ENCODE data around the gene GFPT2.

GFPT2 gene

DNA sequence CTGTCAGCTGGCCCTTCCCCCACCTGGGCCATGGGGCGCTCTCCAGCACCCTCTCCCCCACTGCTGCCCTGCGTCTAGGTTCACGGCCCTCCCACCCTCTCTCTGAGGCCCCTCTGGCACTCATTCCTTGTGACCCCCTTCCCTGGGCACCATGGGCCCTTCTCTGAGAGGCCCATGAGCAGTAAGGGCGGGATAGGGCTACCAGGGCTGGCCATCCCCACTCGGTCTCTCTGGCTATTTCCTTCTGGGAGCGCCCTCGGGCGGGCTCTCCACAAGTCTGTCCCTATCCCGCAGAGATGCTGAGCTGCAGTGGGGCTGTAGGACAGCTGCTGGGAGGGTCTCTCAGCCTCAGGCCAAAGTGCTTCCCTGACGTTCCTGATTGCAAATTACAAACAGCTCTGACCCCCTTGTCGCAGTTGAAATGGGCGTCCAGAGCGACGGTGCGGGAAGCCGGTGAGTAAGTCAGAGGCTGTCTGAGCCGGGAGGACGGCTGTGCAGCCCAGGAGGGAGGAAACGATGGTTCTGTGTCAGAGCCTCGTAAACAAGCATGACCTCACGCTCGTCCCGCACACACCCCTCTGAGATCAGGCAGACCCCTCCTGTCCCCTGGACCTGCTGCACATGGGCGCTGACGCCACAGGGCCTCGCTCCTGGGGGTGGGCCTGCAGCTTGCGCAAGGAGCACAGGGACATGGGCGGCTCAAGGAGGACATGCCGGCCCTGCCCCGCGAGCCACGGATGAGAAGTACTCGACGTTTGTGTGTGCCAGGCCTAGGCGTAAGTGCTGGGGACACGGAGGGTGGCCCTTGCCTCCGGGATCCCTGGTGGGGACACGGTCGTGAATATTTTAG is 36.3 kb upstream of the GFPT2 start:
- Histone ChIP-seq H3K4me3 (ENCODE audit: low read length) (no peak overlapping the region), H3K36me3 (ENCODE audit: control insufficient read depth, low read depth, low read length) (no peaks in the 10 kb centered on the region), H3K27me3 (ENCODE audit: control insufficient read depth, insufficient read depth, low read length) (no peaks in the 10 kb centered on the region), H3K9me3 (ENCODE audit: control insufficient read depth, low read depth, low read length) (no peaks in the 10 kb centered on the region), H3K27ac (ENCODE audit: low read length) (no peak overlapping the region), H3K9ac (ENCODE audit: low read length) (no peak overlapping the region), H3K4me1 (ENCODE audit: control insufficient read depth, low read depth, low read length) (peaks cover 9% of the 10 kb centered on the region)

DNA sequence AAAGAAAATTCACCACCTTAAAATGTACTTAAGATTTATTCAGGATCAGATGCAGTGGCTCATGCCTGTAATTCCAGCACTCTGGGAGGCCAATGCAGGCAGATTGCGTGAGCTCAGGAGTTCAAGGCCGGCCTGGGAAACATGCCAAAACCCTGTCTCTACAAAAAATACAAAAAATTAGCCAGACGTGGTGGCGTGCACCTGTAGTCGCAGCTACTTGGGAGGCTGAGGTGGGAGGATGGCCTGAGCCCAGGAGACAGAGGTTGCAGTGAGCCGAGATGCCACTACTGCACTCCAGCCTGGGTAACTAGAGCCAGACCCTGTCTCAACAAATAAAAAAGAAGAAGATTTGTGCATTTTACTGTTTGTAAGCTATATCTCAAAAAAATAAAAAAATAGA is 34.7 kb upstream of the GFPT2 start:
- no peak overlapping the region for H3K4me3 ChIP-seq (ENCODE audit: low read length)

DNA sequence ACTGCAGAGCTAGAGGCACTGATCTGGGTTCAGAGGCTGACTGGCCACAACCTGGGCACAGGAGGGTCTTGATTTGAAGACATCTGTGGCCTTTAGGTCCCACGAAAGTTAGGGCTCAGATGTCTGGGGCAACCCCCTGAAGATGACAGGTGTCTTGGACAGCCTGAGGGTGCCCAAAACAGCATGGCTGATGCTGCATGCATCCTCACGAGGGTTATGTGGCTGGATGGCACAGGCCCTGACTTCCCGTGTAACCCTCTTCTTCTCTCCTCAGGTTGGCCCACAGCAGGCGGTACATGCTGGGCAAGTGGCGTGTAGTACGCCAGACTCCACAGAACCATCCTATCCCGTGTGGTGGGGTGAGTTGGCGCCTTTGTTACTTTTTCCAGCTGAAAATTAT is 29.8 kb upstream of the GFPT2 start:
- no peak overlapping the region for H3K9ac ChIP-seq (ENCODE audit: low read length)
- H3K9me3 ChIP-seq (ENCODE audit: control insufficient read depth, low read depth, low read length), result no peaks in the 10 kb centered on the region
- H3K4me3 ChIP-seq (ENCODE audit: low read length), result no peak overlapping the region
- H3K27ac ChIP-seq (ENCODE audit: low read length), result no peak overlapping the region
- H3K36me3 ChIP-seq (ENCODE audit: control insufficient read depth, low read depth, low read length), result no peaks in the 10 kb centered on the region
- no peaks in the 10 kb centered on the region for H3K4me1 ChIP-seq (ENCODE audit: control insufficient read depth, low read depth, low read length)
- H3K27me3 ChIP-seq (ENCODE audit: control insufficient read depth, insufficient read depth, low read length), result no peaks in the 10 kb centered on the region

More for the DNA sequence above, 34.7 kb upstream of the GFPT2 start:
- Histone ChIP-seq H3K9me3 (ENCODE audit: control insufficient read depth, low read depth, low read length) (no peaks in the 10 kb centered on the region), H3K27ac (ENCODE audit: low read length) (no peak overlapping the region), H3K36me3 (ENCODE audit: control insufficient read depth, low read depth, low read length) (no peaks in the 10 kb centered on the region), H3K9ac (ENCODE audit: low read length) (no peak overlapping the region), H3K27me3 (ENCODE audit: control insufficient read depth, insufficient read depth, low read length) (no peaks in the 10 kb centered on the region), H3K4me1 (ENCODE audit: control insufficient read depth, low read depth, low read length) (peaks cover 9% of the 10 kb centered on the region)

DNA sequence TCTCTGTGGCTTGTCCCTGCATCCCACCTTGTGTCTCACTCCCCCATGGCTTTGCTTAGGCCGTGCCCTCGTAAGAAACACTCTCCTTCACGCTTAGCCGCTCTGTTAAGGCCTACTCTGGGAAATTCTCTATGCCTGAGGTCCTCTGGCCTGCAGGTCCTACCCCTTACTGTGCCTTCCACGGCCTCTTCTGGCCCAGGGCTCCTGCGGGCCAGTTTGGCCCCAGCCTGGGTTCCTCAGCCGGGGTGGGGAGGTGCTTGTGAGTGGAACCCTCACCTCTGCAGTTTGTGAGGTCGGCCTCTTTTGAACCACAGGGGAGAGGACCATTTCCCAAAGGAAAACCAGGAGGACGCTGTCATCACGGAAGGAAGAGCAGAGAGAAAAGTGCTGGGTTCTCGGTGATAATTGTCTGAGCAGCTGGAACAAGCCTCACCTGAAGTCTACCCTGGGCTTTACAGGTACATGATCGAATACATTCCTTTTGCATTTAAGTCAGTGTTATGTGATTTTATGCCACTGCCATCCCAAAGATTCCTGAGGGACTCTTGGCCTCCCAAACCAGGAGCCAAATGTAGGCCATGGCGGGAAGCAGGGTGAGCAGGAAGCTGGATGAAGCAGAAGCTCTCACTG is 28.8 kb upstream of the GFPT2 start:
- H3K9ac ChIP-seq (ENCODE audit: low read length), result no peak overlapping the region
- no peak overlapping the region for H3K27ac ChIP-seq (ENCODE audit: low read length)
- H3K36me3 ChIP-seq (ENCODE audit: control insufficient read depth, low read depth, low read length), result no peaks in the 10 kb centered on the region
- H3K27me3 ChIP-seq (ENCODE audit: control insufficient read depth, insufficient read depth, low read length), result no peaks in the 10 kb centered on the region
- H3K4me3 ChIP-seq (ENCODE audit: low read length), result no peak overlapping the region
- H3K9me3 ChIP-seq (ENCODE audit: control insufficient read depth, low read depth, low read length), result no peaks in the 10 kb centered on the region
- no peaks in the 10 kb centered on the region for H3K4me1 ChIP-seq (ENCODE audit: control insufficient read depth, low read depth, low read length)

DNA sequence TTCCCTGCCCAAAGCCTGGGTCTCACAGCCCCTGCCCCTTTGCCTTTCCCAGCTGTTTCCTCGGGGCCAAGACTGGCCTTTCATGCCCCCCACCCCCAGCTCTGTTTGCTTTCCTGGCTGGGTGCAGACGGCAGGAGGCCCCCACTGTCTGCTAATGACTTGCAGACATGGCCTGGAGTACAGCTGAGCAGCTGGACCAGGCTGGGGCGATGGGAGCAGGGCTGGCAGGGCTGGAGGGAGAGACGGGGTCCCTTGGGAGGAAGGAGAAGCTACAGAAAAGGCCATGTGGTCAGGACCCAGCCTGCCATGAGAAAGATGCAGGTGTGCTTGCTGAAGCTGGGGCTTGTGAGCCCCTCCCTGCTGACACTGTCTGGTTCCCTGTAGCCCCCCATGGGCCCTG is 28.3 kb upstream of the GFPT2 start:
- H3K4me3 ChIP-seq (ENCODE audit: low read length), result no peak overlapping the region
- no peaks in the 10 kb centered on the region for H3K4me1 ChIP-seq (ENCODE audit: control insufficient read depth, low read depth, low read length)
- no peaks in the 10 kb centered on the region for H3K27me3 ChIP-seq (ENCODE audit: control insufficient read depth, insufficient read depth, low read length)
- no peaks in the 10 kb centered on the region for H3K9me3 ChIP-seq (ENCODE audit: control insufficient read depth, low read depth, low read length)
- H3K27ac ChIP-seq (ENCODE audit: low read length), result no peak overlapping the region
- no peak overlapping the region for H3K9ac ChIP-seq (ENCODE audit: low read length)
- no peaks in the 10 kb centered on the region for H3K36me3 ChIP-seq (ENCODE audit: control insufficient read depth, low read depth, low read length)

DNA sequence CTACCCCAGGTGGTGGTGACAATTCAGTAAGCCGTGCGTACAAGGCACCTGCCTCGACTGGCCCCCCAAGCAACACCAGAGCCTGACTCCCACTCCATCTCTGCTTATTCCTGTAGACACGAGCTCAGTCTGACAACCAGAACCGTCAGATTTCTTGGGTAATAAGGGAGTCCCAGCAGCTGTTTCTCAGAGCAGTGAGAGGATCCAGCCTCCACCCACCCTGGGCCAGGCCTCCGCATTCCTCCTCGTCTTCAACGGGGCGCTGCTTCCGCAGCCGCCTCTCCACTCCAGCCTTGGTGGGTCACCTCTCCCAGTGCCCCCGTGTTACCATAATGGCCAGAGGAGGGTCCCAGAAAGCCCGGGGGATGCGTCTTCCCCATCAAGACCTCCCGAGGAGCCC is 27.7 kb upstream of the GFPT2 start:
- H3K27ac ChIP-seq (ENCODE audit: low read length), result no peak overlapping the region
- H3K4me3 ChIP-seq (ENCODE audit: low read length), result no peak overlapping the region
- no peaks in the 10 kb centered on the region for H3K9me3 ChIP-seq (ENCODE audit: control insufficient read depth, low read depth, low read length)
- no peak overlapping the region for H3K9ac ChIP-seq (ENCODE audit: low read length)
- no peaks in the 10 kb centered on the region for H3K36me3 ChIP-seq (ENCODE audit: control insufficient read depth, low read depth, low read length)
- H3K27me3 ChIP-seq (ENCODE audit: control insufficient read depth, insufficient read depth, low read length), result no peaks in the 10 kb centered on the region
- H3K4me1 ChIP-seq (ENCODE audit: control insufficient read depth, low read depth, low read length), result no peaks in the 10 kb centered on the region

DNA sequence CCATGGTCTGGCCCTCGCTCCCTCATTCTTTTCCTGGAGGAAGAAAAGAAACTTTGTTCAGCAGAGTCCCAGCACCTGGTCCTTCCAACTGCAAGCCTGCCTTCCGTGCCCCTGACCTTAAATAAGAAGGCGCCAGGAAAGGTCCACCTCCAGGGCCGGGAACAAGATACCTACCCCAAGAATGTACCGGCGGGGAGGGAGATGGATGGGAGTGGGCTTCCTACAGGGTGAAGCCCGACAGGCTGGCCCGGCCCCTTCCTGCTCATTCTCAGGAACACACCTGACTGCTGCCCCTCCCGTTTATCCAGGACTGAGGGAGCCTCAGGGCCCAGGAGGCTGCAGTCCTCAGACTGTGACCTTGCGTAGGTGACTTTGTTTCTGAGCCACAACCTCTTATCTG is 27.3 kb upstream of the GFPT2 start:
- no peak overlapping the region for H3K9ac ChIP-seq (ENCODE audit: low read length)
- H3K27me3 ChIP-seq (ENCODE audit: control insufficient read depth, insufficient read depth, low read length), result no peaks in the 10 kb centered on the region
- no peaks in the 10 kb centered on the region for H3K36me3 ChIP-seq (ENCODE audit: control insufficient read depth, low read depth, low read length)
- H3K4me1 ChIP-seq (ENCODE audit: control insufficient read depth, low read depth, low read length), result no peaks in the 10 kb centered on the region
- no peak overlapping the region for H3K4me3 ChIP-seq (ENCODE audit: low read length)
- no peaks in the 10 kb centered on the region for H3K9me3 ChIP-seq (ENCODE audit: control insufficient read depth, low read depth, low read length)
- no peak overlapping the region for H3K27ac ChIP-seq (ENCODE audit: low read length)

DNA sequence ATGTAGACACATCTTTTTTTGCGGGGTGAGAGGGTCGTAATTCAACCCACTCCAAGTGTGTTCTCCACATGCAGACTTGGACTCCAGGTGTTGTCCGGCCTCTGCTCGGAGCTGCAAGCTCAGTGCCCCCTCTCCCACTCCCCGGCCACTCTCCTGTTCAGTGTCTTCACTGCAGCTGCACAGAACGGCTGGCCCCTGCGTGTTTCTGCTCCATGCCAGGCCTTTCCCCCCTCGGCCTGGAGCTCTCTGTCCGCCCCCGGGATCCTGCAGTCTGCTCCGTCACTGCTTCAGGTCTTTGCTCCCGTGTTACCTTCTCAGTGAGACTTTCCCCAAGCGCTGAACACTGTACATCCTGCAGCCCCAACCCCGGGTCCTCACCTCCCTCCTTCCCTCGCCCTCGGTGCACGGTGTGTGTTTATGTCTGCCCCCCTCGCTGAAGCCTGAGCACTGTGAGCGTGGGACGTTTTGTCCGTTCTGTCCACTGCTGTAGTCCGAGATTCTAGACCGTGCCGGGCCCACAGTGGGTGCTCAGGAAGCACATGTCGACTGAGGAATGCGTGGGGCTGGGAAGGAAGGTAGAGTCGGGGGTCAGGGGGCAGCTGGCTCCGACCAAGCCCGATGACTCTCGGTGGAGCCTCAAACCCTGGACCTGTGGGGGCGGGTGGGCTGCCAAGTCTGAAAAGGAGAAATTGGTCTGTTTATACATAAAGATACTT is 26.4 kb upstream of the GFPT2 start:
- Histone ChIP-seq H3K27ac (ENCODE audit: low read length) (no peak overlapping the region), H3K36me3 (ENCODE audit: control insufficient read depth, low read depth, low read length) (no peaks in the 10 kb centered on the region), H3K4me1 (ENCODE audit: control insufficient read depth, low read depth, low read length) (no peaks in the 10 kb centered on the region), H3K9ac (ENCODE audit: low read length) (no peak overlapping the region), H3K9me3 (ENCODE audit: control insufficient read depth, low read depth, low read length) (no peaks in the 10 kb centered on the region), H3K4me3 (ENCODE audit: low read length) (no peak overlapping the region), H3K27me3 (ENCODE audit: control insufficient read depth, insufficient read depth, low read length) (no peaks in the 10 kb centered on the region)

DNA sequence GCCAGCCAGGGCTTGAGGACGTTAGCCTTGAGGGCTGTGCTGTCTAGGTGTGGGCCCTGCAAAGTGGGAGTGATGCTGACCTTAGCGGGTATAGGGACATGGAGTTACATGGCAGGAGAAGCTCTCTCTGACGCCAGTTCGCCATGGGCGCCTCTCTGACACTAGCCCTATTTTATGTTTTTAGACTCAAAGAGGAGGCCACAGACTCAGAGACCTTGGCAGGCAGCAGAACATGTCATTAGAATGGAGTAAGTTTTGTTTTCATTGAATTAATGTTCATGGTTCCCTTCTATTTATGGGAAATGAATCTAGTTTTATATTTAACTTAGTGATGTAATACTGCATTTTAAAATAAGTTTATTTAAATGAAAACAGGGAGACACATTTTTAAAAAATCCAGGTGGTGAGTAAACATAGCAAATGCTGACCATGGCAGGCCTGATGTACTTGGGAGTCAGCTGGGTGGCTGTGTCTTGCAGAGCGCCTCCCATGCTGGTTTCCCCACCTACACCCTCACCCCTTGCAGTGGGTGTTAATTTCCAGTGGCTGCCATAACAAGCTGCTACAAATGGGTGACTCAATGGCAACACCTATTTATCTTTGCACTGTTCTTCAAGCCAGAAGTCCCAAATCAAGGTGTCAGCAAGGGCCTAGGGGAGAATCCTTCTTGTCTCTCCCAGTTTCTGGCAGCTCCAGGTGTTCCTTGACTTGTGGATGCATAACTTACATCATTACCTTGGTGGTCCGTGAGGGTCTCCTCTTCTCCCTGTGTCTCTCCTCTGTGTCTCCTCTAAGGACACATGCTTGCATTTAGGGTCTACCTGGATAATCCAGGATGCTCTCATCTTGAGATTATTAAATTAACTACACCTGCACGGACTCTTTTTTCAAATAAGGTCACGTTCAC is 25.6 kb upstream of the GFPT2 start:
- Histone ChIP-seq H3K27me3 (ENCODE audit: control insufficient read depth, insufficient read depth, low read length) (no peaks in the 10 kb centered on the region), H3K9ac (ENCODE audit: low read length) (no peak overlapping the region), H3K36me3 (ENCODE audit: control insufficient read depth, low read depth, low read length) (no peaks in the 10 kb centered on the region), H3K4me3 (ENCODE audit: low read length) (no peak overlapping the region), H3K4me1 (ENCODE audit: control insufficient read depth, low read depth, low read length) (no peaks in the 10 kb centered on the region), H3K27ac (ENCODE audit: low read length) (no peak overlapping the region), H3K9me3 (ENCODE audit: control insufficient read depth, low read depth, low read length) (no peaks in the 10 kb centered on the region)

DNA sequence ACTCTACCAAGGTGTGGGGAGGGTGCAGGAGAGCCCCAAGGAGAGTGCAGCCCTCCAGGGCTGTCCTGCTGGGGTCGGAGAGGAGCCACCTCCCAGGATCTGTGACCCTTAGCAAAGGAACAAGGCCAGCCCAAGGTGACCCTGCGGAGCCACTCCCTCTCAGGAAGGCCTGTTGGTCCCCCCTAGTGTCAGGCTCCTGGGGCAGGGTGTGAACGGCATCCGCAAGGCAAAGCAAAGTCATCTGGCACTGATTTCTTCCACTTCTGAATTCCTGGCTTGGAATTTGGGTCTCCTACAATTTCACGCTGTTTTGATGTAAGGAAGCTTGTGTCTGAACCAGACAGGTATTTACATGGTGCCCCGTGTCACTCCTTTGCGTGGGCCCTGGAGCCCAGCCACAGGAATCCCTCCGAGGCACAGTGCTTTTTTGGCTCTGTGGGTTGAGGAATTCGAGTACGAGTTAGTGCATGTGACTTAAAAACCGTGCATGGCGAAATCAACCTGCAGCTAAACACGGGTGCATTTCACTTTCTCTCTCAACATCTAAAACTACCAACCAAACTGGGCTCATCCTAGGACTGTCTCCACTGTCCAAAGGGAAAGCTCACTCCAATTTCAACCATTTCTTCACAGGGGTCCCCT is 24.5 kb upstream of the GFPT2 start:
- Histone ChIP-seq H3K4me3 (ENCODE audit: low read length) (no peak overlapping the region), H3K4me1 (ENCODE audit: control insufficient read depth, low read depth, low read length) (no peaks in the 10 kb centered on the region), H3K27me3 (ENCODE audit: control insufficient read depth, insufficient read depth, low read length) (no peaks in the 10 kb centered on the region), H3K9ac (ENCODE audit: low read length) (no peak overlapping the region), H3K9me3 (ENCODE audit: control insufficient read depth, low read depth, low read length) (no peaks in the 10 kb centered on the region), H3K27ac (ENCODE audit: low read length) (no peak overlapping the region), H3K36me3 (ENCODE audit: control insufficient read depth, low read depth, low read length) (no peaks in the 10 kb centered on the region)

DNA sequence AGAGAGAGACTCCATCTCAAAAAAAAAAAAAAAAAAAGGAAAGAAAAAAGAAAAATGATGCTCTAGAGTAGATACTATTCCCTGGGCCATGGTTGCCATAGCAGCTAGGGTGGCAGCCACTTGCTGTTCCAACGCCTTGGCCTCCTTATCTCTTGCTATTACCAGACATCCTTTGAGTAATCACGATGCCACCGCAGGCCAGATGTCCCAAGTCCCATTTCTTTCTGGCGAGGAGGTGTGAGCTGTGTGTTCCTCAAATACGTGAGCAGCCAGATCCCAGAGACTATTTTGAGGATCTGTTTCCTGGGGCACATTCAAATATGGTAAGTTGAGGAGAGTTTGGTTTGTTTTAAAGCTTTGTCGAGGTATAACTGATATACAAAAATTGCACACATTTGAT is 23.4 kb upstream of the GFPT2 start:
- H3K27me3 ChIP-seq (ENCODE audit: control insufficient read depth, insufficient read depth, low read length), result no peaks in the 10 kb centered on the region
- H3K27ac ChIP-seq (ENCODE audit: low read length), result no peak overlapping the region
- H3K4me3 ChIP-seq (ENCODE audit: low read length), result no peak overlapping the region
- no peaks in the 10 kb centered on the region for H3K9me3 ChIP-seq (ENCODE audit: control insufficient read depth, low read depth, low read length)
- H3K9ac ChIP-seq (ENCODE audit: low read length), result no peak overlapping the region
- H3K4me1 ChIP-seq (ENCODE audit: control insufficient read depth, low read depth, low read length), result no peaks in the 10 kb centered on the region
- H3K36me3 ChIP-seq (ENCODE audit: control insufficient read depth, low read depth, low read length), result no peaks in the 10 kb centered on the region
